SW480 (cell line): ENCODE results near the gene INPP5B.
A peak's percentile ranks its signal among the peaks of the same experiment; 100 is the strongest.
"Not testable (repeated sequence)": the region's sequence is repeated elsewhere in the genome, so short reads cannot be mapped to it uniquely, and the experiment has no call there.

Experiments
- DNase-seq: peaks from one replicate; pipeline ENCODE4 v3.0.0-alpha.2; 2016; ENCODE audit warnings: low spot score

The INPP5B gene

DNA sequence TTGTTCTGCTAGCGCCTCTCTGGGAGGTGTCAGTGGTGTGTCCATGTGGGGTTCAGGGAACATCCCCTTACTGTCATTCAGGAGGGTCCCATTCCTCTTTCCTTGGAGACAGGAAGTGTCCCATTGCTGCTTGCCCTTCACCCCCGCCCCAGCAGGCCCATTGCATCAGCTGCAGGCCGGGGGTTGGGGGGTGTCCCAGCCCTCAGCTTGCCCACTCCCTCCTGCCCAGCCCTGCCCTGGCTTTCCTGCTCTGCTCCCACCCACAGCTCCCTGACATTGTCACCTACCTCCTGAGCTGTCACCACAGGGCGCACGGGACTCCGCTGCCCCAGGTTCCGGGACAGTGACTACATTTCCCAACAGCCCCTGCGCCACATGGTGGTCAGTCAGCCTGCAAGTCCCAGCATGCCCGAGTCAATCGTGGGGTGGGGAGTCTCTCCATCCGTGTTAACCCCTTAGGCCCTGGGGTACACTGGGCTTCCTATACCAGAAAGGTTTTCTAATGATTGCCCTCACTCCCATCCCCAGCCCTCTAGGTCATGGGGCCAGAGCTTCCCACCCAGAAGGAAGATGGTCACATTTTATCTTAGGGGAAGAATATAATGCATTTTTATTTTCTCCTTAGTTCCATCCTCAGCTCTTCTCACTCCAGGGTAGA, at the start of gene INPP5B:
Gene INPP5B, minus strand, starts transcription at position 351 of the 658 bp plus-strand sequence. CDS start 745 bp downstream, outside the sequence.
- peak; percentile 68 for DNase-seq

DNA sequence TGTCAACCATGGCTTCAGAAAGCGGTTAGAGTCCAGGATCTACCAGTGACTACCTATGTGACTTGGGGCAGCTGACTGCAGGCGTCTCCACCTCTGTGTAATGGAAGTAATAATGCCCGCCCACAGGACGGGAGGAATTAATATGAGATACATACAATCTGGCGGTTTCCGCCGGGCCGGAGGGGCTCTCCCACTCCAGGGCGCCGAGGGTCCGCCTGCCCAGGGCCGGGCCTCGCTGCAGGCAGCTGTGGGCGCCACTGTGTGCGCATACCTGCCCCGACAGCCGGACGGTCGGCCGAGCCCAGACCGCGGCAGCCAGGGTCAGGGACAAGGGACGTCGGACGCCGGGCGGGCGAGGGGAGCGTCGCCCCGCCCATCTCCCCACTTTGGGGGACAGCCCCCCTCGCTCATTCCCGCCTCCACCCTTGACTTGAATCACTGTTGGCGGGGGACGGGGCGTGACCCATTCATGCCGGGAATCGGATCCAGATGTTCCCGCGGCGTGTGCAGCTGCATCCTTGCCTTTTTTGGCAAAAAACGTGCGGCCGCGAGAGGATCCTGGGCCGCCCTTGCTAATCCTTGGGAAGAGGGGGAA, 49.0 kb upstream of the INPP5B start:
- peak; percentile 56 for DNase-seq

DNA sequence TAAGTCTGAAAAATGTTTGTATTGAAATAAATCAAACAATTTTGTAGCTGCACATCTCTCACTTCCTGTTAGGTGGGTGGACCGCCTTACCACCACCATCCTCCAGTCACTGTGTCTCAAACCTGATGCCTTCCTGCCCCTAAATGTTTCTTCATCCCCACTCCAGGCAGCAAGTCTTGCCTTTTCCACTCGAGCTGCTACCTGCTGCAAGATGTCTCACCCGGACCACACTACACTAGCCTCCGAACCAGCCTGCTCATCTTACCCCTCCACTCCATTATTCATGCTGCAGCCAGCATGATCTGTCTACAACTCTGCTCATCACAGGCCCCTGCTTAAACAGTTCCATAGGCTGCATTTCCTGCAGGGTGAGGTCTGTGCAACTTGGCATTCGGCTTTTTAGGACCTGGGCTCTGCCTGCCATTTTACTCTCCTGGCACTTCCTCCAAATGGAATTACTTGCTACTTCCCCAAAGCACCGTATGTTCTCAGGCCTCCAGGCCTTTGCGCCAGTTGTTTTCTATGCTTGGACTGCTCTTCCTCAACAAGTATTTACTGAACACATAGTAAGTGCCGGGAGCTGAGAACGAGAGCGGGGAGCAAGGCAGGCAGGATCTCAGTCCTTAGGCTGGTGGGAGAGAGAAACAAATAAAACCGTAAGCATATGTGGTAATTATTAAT, 48.2 kb upstream of the INPP5B start:
- no peak for DNase-seq

DNA sequence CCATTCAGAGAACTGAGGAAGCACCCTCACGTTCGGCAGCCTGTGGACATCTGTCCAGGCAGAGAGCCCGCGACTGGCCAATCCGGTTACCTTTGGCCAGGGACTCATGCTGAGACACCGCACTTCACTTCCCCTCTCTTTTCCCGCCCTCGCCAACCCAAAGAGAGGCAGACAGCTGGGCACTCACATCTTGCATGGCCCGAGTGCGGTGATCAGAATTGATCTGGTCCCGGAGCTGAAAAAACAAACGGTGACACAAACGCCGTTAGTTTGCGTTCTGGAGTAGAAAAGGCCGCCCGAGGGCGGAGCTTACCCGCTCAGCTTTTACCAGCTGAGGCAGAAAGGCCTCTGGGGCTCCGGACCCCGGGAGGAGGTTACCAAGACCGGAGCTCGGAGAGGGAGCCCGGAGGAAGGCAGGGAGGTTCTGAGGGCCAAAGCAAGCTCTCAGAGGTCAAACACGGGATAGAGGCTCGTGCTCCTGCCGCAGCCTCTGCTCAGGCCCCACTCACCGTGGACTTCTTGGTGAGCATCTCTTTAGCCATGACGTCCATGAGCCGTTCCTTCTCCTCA, 42.6 kb upstream of the INPP5B start:
- DNase-seq: no peak

DNA sequence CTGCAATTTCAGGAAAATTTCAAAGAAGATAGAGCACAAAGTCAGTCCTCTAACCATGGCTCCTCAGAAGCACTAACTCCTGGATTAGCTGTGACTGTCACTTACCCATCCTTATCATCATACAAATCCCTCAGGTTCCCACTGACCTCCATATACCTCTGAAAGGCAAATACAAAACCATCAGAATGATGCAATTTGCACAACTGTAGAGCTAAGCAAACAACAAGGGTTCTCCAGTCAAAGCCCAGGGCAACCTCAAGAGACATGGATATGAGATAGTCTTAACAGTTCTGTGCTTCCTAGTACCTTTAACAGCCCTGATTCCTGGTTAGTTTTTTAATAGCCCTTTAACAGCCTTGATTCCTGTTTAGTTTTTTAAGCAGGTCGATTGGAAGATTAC, 40.8 kb upstream of the INPP5B start:
- no peak for DNase-seq

DNA sequence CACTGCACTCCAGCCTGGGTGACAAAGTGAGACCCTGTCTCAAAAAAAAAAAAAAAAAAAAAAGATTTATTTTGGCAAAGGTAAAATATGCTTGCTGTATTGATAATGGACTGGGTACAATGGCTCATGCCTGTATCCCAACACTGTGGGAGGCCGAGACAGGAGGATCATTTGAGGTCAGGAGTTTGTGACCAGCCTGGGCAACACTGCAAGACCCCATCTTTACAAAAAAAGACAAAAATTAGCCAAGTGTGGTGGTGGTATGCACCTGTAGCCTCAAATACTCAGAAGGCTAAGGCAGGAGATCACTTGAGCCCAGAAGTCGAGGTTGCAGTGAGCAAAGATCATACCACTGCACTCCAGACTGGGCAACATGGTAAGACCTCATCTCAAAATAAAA, 36.7 kb upstream of the INPP5B start:
- no peak for DNase-seq

DNA sequence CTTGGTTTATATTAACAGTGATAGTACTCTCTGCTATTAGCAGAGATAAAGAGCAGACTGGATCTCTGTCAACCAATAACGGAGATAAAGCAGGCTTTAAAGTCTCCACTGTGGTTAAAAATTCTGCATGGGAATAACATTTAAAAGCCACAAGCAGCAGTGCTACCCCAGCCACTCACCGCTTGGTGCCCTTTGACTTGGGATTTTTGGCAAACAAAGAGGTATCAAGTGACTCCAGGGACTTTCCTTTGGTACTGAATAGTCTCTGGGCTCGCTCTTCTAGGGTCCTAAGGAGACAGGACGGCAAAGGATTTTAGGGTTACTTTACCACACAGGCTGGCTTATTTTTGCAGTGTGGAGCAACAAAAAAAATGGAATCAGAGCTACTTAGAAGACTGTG, 31.7 kb upstream of the INPP5B start:
- DNase-seq: no peak

DNA sequence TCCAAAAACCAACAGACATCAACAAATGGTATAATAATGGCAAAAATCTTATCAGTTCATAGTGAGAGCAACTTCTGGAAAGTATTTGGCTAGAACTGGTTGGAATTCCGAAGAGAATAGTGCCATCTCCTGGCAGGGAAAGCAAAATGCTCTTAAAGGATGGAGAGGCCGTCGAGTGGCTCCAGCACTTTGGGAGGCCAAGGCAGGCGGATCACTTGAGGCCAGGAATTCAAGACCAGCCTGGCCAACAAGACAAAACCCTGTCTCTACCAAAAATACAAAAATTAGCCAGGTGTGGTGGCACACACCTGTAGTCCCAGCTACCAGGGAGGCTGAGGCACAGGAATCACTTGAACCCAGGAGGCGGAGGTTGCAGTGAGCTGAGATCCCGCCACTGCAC, 28.2 kb upstream of the INPP5B start:
- DNase-seq: peak; percentile 37

DNA sequence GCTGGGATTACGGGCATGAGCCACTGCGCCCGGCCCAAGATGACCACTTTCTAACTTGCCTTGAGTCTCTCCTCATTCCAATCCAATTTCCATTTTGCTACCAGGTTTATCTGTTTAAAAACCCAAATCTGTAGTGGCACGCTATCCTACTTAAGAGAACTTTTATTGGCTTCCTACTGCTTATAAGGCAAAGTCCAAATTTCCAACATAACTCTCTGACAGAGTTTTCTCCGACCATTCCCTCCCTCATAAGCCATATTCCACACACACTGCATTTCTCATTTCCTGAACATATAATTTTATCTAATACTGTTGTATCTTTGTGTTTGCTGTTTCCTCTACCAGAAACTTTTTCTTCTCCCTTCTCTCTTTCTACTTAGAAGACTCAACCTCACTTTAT, 27.7 kb upstream of the INPP5B start:
- DNase-seq: no peak

DNA sequence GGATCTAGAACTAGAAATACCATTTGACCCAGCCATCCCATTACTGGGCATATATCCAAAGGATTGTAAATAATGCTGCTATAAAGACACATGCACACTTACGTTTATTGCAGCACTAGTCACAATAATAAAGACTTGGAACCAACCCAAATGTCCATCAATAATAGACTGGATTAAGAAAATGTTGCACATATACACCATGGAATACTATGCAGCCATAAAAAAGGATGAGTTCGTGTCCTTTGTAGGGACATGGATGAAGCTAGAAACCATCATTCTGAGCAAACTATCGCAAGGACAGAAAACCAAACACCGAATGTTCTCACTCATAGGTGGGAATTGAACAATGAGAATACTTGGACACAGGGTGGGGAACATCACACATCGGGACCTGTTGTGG, 26.8 kb upstream of the INPP5B start:
- DNase-seq: not testable (repeated sequence)

DNA sequence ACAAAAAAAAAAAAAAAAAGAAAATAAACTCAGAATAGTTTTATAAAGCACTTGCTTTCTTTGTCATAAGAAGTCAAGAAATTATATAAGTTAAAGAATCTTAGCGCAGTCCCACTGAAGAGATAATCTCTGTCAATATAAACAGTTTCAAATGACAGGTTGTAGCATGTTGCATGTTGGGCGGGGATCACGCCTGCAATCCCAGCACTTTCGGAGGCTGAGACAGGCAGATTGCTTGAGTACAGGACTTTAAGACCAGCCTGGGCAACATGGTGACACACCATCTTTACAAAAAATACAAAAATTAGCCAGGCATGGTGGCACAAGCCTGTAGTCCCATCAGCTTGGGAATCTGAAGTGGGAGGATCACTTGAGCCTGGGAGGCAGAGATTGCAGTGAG, 18.4 kb upstream of the INPP5B start:
- DNase-seq: no peak

DNA sequence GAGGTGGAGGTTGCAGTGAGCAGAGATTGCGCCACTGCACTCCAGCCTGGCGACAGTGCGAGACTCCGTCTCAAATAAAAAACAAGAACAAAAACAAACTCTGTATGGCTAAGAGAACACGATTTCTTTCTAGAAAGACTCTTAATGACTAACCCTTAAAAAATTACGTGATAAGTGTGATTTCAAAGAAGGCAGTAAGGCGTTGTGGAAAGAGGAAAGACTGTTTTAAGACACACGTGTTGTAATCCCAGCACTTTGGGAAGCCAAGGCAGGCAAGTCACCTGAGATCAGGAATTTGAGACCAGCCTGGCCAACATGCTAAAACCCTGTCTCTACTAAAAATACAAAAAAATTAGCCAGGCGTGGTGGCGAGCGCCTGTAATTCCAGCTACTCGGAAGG, 17.3 kb upstream of the INPP5B start:
- not testable (repeated sequence) for DNase-seq

DNA sequence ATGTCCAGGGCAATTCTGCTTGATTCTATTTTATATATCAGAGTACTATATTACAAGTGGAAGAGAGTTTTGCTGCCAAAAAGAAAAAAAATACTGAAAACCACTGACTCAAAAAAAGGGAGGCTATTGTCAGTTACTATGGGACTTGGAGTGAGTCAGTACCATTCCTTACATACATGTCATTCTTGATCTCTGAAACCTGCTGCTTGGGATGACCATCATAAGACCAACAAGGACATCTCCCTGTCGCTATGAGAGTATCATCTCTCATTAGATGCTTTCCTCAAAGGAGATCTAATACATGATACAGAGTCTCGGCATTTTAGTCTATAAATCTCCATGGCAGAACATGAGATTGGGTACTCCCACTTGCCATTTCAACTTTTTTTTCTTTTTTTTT, 11.8 kb upstream of the INPP5B start:
- no peak for DNase-seq

DNA sequence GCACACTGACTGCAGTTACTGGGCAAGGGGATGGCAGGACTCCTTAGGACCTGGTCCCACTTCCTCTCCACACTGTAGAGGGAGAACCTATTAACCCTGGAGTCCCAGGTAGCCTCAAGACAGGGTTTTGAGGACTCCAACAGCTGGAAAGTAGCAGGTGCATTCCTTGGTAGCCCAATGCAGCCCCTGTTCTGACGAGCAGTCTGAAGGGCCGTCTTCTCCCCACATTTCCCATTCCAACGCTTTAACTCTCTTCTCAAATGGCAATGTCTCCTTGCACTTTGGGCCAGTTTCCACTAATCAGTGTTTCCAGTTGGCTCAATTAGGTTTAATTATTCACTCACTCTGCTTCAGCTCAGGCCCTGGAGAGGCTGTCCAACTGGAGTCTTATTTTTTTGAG, 8.8 kb upstream of the INPP5B start:
- DNase-seq: no peak

DNA sequence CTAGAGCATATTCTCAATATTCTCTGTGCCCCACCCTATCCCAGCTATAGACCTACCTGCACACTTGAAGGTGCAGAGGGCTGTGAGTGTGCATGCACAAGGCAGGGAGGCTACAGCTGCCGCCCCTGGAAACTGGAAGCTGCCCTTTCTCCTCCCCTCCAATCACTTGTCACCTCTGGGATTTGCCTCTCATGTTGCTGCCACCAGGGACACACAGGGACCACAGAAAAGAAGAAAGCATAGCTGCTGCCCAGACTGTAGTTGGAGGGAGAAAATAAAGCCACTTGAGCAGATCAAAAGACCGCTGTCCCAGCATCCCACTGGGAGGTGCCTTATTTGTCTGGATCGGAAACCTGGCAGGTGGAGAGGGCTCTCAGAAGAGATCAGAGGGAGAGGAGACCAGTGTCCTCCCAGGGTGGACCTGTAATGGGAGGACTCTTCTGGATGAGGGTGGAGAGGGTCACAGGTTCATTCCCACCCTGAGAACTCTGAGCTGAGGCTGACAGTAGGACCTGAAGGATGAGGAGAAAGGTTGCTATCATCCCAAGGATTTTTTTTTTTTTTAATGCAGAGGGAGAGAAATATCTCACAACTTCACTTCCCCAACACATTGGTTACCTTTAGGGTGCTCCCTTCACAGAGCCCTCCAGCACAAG, 7.6 kb upstream of the INPP5B start:
- peak; percentile 76 for DNase-seq

DNA sequence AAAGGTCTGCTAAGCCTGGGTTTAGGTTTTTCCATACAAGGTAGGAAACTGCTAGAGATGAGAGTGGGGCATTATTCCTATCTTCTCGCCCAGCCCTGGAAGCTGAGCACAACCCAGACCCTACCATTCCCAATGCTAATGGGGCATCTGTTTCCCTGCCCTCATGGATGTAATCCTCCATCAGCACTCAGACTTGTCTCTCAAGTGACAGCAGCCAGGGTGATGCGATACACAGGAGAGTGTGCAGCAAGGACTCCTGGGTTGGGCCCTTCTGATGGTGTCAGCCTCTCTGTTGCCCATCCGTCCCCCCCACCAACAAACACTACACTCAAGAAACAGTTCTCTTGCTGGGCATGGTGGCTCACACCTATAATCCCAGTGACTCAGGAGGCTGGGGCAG, 5.9 kb upstream of the INPP5B start:
- DNase-seq: no peak

DNA sequence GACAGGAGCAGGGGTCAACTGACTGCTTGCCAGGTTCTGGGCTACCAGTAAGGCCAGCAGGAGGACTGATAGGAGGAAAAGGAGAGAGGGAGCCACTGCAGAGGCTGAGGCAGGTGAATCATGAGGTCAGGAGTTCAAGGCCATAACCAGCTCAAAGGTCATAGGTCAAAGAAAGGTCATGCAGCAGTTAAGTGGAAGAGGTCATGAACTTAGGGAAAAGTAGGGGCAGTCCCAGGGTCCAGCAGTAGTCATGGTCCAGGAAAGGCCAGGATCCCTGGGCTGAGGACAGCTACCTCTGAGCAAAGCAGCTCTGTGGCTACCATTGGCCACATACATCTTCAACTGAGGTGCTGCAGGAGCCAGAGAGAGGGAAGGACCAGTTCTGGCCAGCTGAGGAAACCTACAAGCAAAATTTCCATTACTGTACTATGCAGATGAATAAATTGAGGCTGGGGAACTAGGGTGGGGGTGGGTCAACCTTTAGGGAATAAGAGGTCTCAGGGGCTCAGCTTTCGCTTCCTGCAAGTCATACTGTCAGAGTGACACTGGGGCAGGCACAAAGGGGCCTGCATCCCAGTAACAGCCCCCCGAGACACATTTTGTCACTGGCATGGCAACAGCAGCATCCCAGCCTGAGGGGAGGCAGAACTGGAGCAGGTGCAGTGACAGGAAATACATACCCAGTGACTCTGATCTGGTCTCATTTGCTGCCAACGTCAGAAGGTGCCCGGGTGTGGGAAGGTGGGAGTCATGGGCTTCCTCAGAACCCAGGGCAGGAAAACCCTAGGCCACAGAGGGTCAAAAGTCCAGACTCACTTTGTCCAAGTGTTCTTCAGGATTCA, 5.2 kb upstream of the INPP5B start:
- no peak for DNase-seq

DNA sequence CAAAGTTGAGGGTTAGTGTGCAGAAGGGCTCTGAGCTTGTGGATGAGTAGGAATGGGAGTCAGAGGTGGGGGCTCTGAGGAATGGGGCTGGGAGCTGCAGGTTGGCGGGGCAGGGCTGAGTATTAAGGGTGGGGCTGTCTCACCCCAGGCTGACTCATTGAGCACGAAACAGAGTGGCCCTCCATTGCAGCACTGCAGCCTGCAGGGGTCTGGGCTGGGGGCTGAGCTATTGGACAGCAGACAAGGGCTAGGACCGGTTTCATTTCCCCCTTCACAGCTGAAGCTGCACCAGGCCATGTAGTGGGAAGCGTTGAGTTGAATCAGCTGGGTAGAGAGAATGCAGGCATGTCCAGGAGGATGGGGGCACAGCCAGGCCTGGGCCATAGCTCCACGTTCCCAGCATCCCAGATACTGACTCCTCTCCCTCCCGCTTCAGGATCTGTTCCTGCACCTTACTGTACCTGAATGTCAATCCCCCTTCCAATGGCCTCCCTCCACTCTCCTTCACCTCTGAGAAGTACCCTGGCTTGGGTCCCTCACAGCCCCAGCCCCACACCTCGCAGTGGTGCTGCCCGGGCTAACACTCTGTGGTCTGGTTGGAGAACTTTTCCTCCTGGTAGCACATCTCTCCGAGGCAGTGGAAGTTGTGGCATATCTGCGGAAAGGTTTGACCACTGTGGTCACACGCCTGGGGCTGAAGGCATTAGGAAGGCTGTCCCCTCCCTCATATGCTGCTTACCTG, 4.4 kb upstream of the INPP5B start:
- DNase-seq: no peak

DNA sequence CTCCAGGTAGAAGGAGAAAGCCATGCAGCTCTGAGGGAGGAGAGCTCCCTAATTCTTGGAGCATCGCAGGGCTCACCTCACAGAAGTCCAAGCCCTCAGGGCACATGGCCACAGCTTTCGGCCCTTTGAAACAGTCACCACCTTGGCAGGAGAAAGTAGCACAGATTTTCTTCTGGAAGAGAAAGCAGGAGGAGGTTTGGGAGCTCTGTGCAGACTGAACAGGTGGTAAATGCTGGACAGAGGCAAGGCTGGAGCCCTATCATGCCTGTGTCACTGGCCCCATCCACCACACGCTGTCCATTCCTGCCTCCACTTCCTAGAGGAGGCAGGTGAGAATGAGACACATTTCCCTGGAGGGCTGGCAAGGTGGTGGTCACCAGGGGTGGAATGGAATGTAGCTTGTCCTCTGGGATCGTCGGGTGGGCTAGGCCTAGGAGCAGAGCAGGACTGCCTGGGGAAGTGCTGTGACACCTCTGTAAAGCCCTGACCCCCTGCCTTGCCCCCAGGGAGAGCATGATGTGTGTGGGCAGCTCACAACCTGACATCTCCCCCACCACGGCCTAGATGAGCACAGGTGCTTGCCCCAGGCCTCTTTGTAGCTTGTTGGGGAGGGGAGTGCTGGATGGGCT, 2.8 kb upstream of the INPP5B start:
- no peak for DNase-seq

DNA sequence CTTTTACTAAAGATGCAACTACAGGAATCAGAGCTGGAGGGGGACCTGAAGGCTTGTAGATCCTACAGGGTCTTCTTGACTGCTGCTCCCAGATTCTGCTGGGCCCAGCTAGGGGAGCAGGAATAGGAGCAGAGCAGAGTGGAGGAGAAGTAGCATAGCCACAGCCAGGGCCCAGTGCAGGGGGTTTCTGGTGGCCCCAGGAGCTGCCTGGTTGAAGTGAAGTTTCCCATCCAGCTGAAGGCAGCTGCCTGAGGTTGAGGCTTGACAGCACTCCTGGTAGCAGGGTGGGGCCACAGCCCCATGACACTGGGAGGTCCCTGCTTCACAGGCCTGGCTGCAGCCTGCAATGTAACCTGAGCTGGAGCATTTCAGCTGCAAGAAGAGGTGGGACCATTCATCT, 2.0 kb upstream of the INPP5B start:
- DNase-seq: no peak

DNA sequence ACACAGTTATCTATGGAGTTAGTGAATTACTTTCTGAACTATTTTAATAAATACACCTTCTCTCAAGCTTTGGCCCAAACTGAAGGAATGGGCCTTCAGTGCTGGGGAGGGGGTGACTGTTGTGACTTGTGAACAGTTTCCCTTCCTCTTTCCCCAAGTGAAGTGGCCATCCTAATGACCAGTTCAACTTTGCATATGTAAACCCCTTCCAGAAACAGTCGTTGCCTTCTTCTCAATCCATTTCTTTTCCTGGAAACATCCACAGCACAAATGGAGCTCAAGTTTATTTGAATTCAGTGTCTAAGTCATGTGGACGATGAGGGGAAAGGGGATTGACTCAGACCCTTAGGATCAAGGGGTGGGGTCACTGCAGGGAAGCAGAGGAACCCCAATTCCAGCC, 1.3 kb upstream of the INPP5B start:
- DNase-seq: no peak
